Keratinocyte (primary cell): ENCODE data around the gene TKTL2. TPM values are rescaled to one million over a fixed set of nuclear protein-coding genes. Genes with fewer than 3 reads are reported as not detected.

Source experiments
- DNase-seq: peaks from one replicate; pipeline ENCODE4 v3.0.0-alpha.2; 2011; ENCODE audit warnings: low read depth, missing footprints, low spot score
- FAIRE-seq: peaks from 2 replicates; lab custom pipeline; 2011; peaks lifted over from hg19 to GRCh38; lab: Jason Lieb, UNC
- H2AFZ ChIP-seq: 2 replicates; pipeline ENCODE4 v1.6.0; 2012; ENCODE audit warnings: low read length, control low read depth, inconsistent platforms; ENCODE audit not compliant: control insufficient read depth
- H3K27ac ChIP-seq: 2 replicates; pipeline ENCODE4 v1.5.1; 2011; ENCODE audit warnings: low read length; ENCODE audit not compliant: control insufficient read depth, insufficient read depth
- H3K27me3 ChIP-seq: 3 replicates; pipeline ENCODE4 v1.6.0; 2011; ENCODE audit warnings: low read length; ENCODE audit not compliant: control insufficient read depth, insufficient read depth; ENCODE audit errors: extremely low read depth
- H3K36me3 ChIP-seq, 2 experiments: 2 replicates in 1 of 2; 3 replicates in 1 of 2; pipeline ENCODE4 v1.5.1; 2011; ENCODE audit warnings: low read length in 2 of 2, mild to moderate bottlenecking in 1 of 2; ENCODE audit not compliant: control insufficient read depth in 2 of 2, insufficient read depth in 2 of 2; ENCODE audit errors: extremely low read depth in 1 of 2
- H3K4me1 ChIP-seq: 3 replicates; pipeline ENCODE4 v1.5.1; 2011; ENCODE audit warnings: low read length; ENCODE audit not compliant: control insufficient read depth, insufficient read depth; ENCODE audit errors: extremely low read depth
- H3K4me2 ChIP-seq: 3 replicates; pipeline ENCODE4 v1.6.0; 2011; ENCODE audit warnings: low read depth, low read length; ENCODE audit not compliant: control insufficient read depth, insufficient read depth; ENCODE audit errors: extremely low read depth
- H3K4me3 ChIP-seq, 3 experiments: fragments of 200-600 bp in 1 of 3; sonication (generic) in 1 of 3; 2 replicates in 2 of 3; 3 replicates in 1 of 3; pipeline ENCODE4 v1.5.1; 2011 to 2016; ENCODE audit warnings: low read length in 3 of 3, mild to moderate bottlenecking in 3 of 3, control low read depth in 2 of 3, inconsistent platforms in 1 of 3, low read depth in 1 of 3, mixed read lengths in 1 of 3, mixed run types in 1 of 3, moderate library complexity in 1 of 3; ENCODE audit not compliant: control insufficient read depth in 2 of 3, insufficient read depth in 2 of 3; ENCODE audit errors: extremely low read depth in 1 of 3
- H3K79me2 ChIP-seq: 2 replicates; pipeline ENCODE4 v1.6.0; 2012; ENCODE audit warnings: low read length; ENCODE audit not compliant: control insufficient read depth, insufficient read depth
- H3K9ac ChIP-seq: 3 replicates; pipeline ENCODE4 v1.6.0; 2011; ENCODE audit warnings: low read length; ENCODE audit not compliant: control insufficient read depth, insufficient read depth; ENCODE audit errors: extremely low read depth
- H3K9me1 ChIP-seq: 3 replicates; pipeline ENCODE4 v1.6.0; 2011; ENCODE audit warnings: low read length; ENCODE audit not compliant: control insufficient read depth, insufficient read depth; ENCODE audit errors: extremely low read depth
- H3K9me3 ChIP-seq: 2 replicates; pipeline ENCODE4 v1.5.1; 2012; ENCODE audit warnings: low read depth, low read length; ENCODE audit not compliant: control insufficient read depth
- H4K20me1 ChIP-seq: 3 replicates; pipeline ENCODE4 v1.6.0; 2011; ENCODE audit warnings: low read length; ENCODE audit not compliant: control insufficient read depth, insufficient read depth; ENCODE audit errors: extremely low read depth
- EZH2 ChIP-seq: IDR thresholded peaks from one replicate; pipeline ENCODE4 v1.6.1; 2012; ENCODE audit warnings: inconsistent platforms, mild to moderate bottlenecking, low read length, moderate library complexity
- dilution Hi-C: fragments of 300-500 bp; cut with MboI; formaldehyde crosslinking; loops from one replicate; pipeline ENCODE4 v1.7.0; 2020; ENCODE audit warnings: low sequenced_read_pairs; ENCODE audit not compliant: extremely low pct_ligation_motif_present
- polyA plus RNA-seq, 5 experiments: library from polyadenylated mRNA; depleted of rRNA in 3 of 5; stranded (reverse) in 3 of 5; stranded (forward) in 1 of 5; unstranded in 1 of 5; fragments of >200 nt; gene quantifications; 1 replicate in 1 of 5; 2 replicates in 3 of 5; 3 replicates in 1 of 5; pipeline versions ENCODE4 v1.2.1 to v1.2.3, GENCODE V29; 2011 to 2012; ENCODE audit warnings: missing spikeins in 2 of 5, low read depth in 1 of 5, low replicate concordance in 1 of 5
- TF ChIP-seq, protein P1 (sequence below), 3 experiments: IDR thresholded peaks in 1 of 3; conservative IDR thresholded peaks in 1 of 3; optimal IDR thresholded peaks in 1 of 3; 2 replicates in 2 of 3; 3 replicates in 1 of 3; pipeline versions ENCODE3 to v1.5.1; 2011; ENCODE audit warnings: low read length in 3 of 3, mild to moderate bottlenecking in 3 of 3, moderate library complexity in 2 of 3, control low read depth in 1 of 3, inconsistent platforms in 1 of 3; ENCODE audit not compliant: insufficient read depth in 2 of 3; ENCODE audit errors: extremely low read depth in 1 of 3

TKTL2 gene
- polyA plus RNA-seq, 1 donor (not counting 4 experiments of a cell fraction or from before 2014, with no cell fraction given): not detected

GRCh38 chr4:163495900-163496299 is 22.3 kb upstream of the TKTL2 start:
- peaks cover 5% of the 10 kb centered on the region for H4K20me1 ChIP-seq
- TF ChIP-seq, protein P1, sequence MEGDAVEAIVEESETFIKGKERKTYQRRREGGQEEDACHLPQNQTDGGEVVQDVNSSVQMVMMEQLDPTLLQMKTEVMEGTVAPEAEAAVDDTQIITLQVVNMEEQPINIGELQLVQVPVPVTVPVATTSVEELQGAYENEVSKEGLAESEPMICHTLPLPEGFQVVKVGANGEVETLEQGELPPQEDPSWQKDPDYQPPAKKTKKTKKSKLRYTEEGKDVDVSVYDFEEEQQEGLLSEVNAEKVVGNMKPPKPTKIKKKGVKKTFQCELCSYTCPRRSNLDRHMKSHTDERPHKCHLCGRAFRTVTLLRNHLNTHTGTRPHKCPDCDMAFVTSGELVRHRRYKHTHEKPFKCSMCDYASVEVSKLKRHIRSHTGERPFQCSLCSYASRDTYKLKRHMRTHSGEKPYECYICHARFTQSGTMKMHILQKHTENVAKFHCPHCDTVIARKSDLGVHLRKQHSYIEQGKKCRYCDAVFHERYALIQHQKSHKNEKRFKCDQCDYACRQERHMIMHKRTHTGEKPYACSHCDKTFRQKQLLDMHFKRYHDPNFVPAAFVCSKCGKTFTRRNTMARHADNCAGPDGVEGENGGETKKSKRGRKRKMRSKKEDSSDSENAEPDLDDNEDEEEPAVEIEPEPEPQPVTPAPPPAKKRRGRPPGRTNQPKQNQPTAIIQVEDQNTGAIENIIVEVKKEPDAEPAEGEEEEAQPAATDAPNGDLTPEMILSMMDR (optimal IDR thresholded peaks at IDR 0.05 in 1 of 3, IDR thresholded peaks at IDR 0.05 in 1 of 3, conservative IDR thresholded peaks at IDR 0.05 in 1 of 3; ENCODE audit: extremely low read depth in 1 of 3, insufficient read depth in 2 of 3, low read length in 3 of 3): no peak
- TF ChIP-seq EZH2: no peak
- peak; percentile 5 for FAIRE-seq
- peaks cover 10% of the 10 kb centered on the region for H3K4me1 ChIP-seq
- no peaks in the 10 kb centered on the region for H3K9me1 ChIP-seq
- peaks cover 63% of the 10 kb centered on the region for H3K79me2 ChIP-seq
- H3K4me3 ChIP-seq: peak overlapping the region; percentile 61 to 98 (median 92)
- H3K27ac ChIP-seq: peak overlapping the region; percentile 95
- H3K27me3 ChIP-seq: no peaks in the 10 kb centered on the region
- DNase-seq: no peak
- dilution Hi-C loops: no loop called here
- H3K9me3 ChIP-seq: no peaks in the 10 kb centered on the region
- H3K36me3 ChIP-seq: no peaks in the 10 kb centered on the region
- H3K9ac ChIP-seq: peak overlapping the region; percentile 99
- H2AFZ ChIP-seq: no peak overlapping the region
- H3K4me2 ChIP-seq: peak overlapping the region; percentile 93

DNA sequence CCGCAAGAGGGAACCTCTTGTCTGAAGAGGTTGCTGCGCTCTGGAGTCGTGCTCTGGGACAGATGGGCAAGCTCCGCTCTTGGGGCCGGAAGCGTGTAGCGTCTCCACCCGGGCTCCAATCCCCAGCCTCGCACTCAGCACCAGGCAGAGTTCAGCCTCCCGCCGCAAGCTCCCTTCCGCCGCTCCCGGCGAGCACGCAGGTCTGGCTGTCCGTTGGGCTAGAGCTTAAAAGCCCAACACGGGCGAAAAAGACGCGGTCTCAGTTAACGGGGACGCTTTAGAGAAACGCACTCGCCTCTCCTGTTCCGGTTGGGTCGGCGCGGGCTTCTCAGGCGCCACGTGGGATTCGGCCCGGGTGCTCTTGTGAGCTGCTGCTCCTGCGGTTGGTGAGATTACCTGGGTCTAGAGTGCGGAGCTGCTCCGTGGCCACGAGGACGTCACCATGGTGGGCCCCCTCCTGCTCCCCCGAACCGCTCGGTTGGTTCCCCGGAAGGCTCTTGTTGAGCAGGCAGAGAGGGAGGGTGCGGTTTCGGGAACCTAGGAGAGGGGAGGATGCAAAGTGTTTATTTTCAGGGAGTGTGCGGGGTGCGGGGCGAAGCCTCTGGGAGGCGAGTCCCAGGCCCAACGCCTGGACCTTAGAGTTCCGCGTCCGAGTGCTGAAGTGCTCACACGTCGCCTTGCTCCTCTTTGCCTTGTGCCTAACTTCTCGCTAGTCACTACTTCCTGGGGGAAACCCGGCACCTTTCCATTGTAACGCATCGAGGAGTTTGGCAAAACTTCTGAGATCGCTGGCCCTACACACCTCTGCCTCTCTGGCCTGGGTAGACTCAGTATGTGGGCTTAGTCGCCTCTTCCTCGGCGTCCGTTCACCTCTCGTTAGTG is 21.0 kb upstream of the TKTL2 start, which contains the start of gene TMA16:
TSS of gene TMA16 (plus strand) at position 331 of the 882 bp plus-strand sequence. CDS start at position 443, 112 bp downstream.
- H3K4me2 ChIP-seq: peak within 1 kb of the TSS; percentile 93
- peak within 1 kb of the TSS; percentile 61 to 98 (median 92) for H3K4me3 ChIP-seq
- peaks cover 10% of the 10 kb centered on the region for H3K4me1 ChIP-seq
- TF ChIP-seq, protein P1 (optimal IDR thresholded peaks at IDR 0.05 in 1 of 3, IDR thresholded peaks at IDR 0.05 in 1 of 3, conservative IDR thresholded peaks at IDR 0.05 in 1 of 3; ENCODE audit: extremely low read depth in 1 of 3, insufficient read depth in 2 of 3, low read length in 3 of 3): no peak
- TF ChIP-seq EZH2: no peak
- H3K9me1 ChIP-seq: no peaks in the 10 kb centered on the region
- H3K9ac ChIP-seq: peak within 1 kb of the TSS; percentile 99
- peaks cover 5% of the 10 kb centered on the region for H4K20me1 ChIP-seq
- H3K79me2 ChIP-seq: peaks cover 50% of the 10 kb centered on the region
- peak within 1 kb of the TSS; percentile 95 for H2AFZ ChIP-seq
- H3K36me3 ChIP-seq: no peaks in the 10 kb centered on the region
- FAIRE-seq: peak; percentile 74
- H3K27ac ChIP-seq: peak within 1 kb of the TSS; percentile 95
- no peaks in the 10 kb centered on the region for H3K9me3 ChIP-seq
- DNase-seq: no peak
- dilution Hi-C loops: no loop called here
- no peaks in the 10 kb centered on the region for H3K27me3 ChIP-seq
